SU-DHL-6 (cell line): ENCODE data around the gene THRAP3.

Experiments used
- EZH2phosphoT487 ChIP-seq: fragments of 200-600 bp; sonication (generic), shearing (Covaris generic); conservative IDR thresholded peaks from 2 replicates; pipeline ENCODE4 v1.6.1; 2018; ENCODE audit warnings: mild to moderate bottlenecking, antibody characterized with exemption, low read length, moderate library complexity, mixed read lengths
- TF ChIP-seq, protein P1 (sequence below): fragments of 200-600 bp; sonication (generic); IDR thresholded peaks from one replicate; pipeline ENCODE4 v1.5.1; 2017; ENCODE audit warnings: antibody characterized with exemption, mild to moderate bottlenecking, low read length, moderate library complexity; ENCODE audit not compliant: insufficient read depth, poor library complexity, severe bottlenecking

GRCh38 chr1:36345353-36345752, 121.1 kb downstream of the THRAP3 start:
- no peak for TF ChIP-seq EZH2phosphoT487
- TF ChIP-seq, protein P1, sequence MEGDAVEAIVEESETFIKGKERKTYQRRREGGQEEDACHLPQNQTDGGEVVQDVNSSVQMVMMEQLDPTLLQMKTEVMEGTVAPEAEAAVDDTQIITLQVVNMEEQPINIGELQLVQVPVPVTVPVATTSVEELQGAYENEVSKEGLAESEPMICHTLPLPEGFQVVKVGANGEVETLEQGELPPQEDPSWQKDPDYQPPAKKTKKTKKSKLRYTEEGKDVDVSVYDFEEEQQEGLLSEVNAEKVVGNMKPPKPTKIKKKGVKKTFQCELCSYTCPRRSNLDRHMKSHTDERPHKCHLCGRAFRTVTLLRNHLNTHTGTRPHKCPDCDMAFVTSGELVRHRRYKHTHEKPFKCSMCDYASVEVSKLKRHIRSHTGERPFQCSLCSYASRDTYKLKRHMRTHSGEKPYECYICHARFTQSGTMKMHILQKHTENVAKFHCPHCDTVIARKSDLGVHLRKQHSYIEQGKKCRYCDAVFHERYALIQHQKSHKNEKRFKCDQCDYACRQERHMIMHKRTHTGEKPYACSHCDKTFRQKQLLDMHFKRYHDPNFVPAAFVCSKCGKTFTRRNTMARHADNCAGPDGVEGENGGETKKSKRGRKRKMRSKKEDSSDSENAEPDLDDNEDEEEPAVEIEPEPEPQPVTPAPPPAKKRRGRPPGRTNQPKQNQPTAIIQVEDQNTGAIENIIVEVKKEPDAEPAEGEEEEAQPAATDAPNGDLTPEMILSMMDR, result no peak
